Gastrocnemius medialis (tissue), 4 donors: ENCODE results near the gene DNASE2. TPM values are rescaled to one million over a fixed set of nuclear protein-coding genes. Genes with fewer than 3 reads are reported as not detected.
"Not testable (repeated sequence)": the region's sequence is repeated elsewhere in the genome, so short reads cannot be mapped to it uniquely, and the experiment has no call there.

ENCODE experiments used
- ATAC-seq, 2 donors: fragments of 150-250 bp; one replicate each; pipeline ENCODE4 v1.9.1; 2016
- DNase-seq, 2 donors: peaks; one replicate each; pipeline ENCODE4 v3.0.0-alpha.2; 2019
- H3K27ac ChIP-seq, 4 donors: fragments of 200-600 bp; sonication (generic); 1 replicate in 1 of 4; 2 replicates in 3 of 4; pipeline ENCODE4 v1.5.1; 2016 to 2018; ENCODE audit warnings: mild to moderate bottlenecking in 2 of 4, moderate library complexity in 1 of 4
- H3K27me3 ChIP-seq, 3 donors: fragments of 200-600 bp; sonication (generic) in 2 of 3; 1 replicate in 1 of 3; 2 replicates in 2 of 3; pipeline versions ENCODE4 v1.5.1 to v1.6.0; 2016 to 2019; ENCODE audit warnings: mild to moderate bottlenecking in 1 of 3, moderate library complexity in 1 of 3
- H3K36me3 ChIP-seq, 2 donors: fragments of 200-600 bp; sonication (generic) in 1 of 2; one replicate each; pipeline ENCODE4 v1.5.1; 2017 to 2018
- H3K4me1 ChIP-seq, 2 donors: fragments of 200-600 bp; sonication (generic) in 1 of 2; one replicate each; pipeline ENCODE4 v1.5.1; 2016 to 2017; ENCODE audit warnings: mild to moderate bottlenecking in 2 of 2
- H3K4me3 ChIP-seq, 4 donors: fragments of 200-600 bp; sonication (generic) in 3 of 4; 1 replicate in 1 of 4; 2 replicates in 3 of 4; pipeline ENCODE4 v1.5.1; 2016 to 2019; ENCODE audit warnings: mild to moderate bottlenecking in 2 of 4
- H3K9me3 ChIP-seq, 3 donors: fragments of 200-600 bp; sonication (generic) in 2 of 3; 1 replicate in 1 of 3; 2 replicates in 2 of 3; pipeline ENCODE4 v1.5.1; 2016 to 2019
- POLR2A ChIP-seq, 2 donors: fragments of 450-650 bp; IDR thresholded peaks; one replicate each; pipeline ENCODE4 v1.6.1; 2017; ENCODE audit warnings: antibody characterized with exemption in 2 of 2, mild to moderate bottlenecking in 2 of 2, moderate library complexity in 2 of 2
- in situ Hi-C, 4 donors: fragments of 200-750 bp; cut with MboI; loops; one replicate each; pipeline versions ENCODE4 v1.15.0 to v1.8.0; 2017; ENCODE audit warnings: low sequenced_read_pairs in 4 of 4
- intact Hi-C: fragments of 100-400 bp; cut with DNase I; formaldehyde crosslinking; loops from one replicate; pipeline ENCODE4 v1.15.1; 2023; ENCODE audit warnings: low total_unique reads
- total RNA-seq, 4 donors: library from RNA; depleted of rRNA; stranded (reverse); fragments of >200 nt; gene quantifications; one replicate each; pipeline versions ENCODE4 v1.1.0 to v1.2.3, GENCODE V29; 2016
- TF ChIP-seq, protein P1 (sequence below), 5 experiments: fragments of 450-650 bp in 3 of 5; fragments of 200-600 bp in 2 of 5; sonication (generic) in 2 of 5; IDR thresholded peaks in 4 of 5; conservative IDR thresholded peaks in 1 of 5; 1 replicate in 4 of 5; 2 replicates in 1 of 5; pipeline ENCODE4 v1.5.1; 2016 to 2019; ENCODE audit warnings: antibody characterized with exemption in 5 of 5, mild to moderate bottlenecking in 3 of 5, moderate library complexity in 3 of 5

Gene DNASE2
- total RNA-seq, 4 donors from 2014 or later, result 11.9 to 44.3 (median 15.4) TPM

DNA sequence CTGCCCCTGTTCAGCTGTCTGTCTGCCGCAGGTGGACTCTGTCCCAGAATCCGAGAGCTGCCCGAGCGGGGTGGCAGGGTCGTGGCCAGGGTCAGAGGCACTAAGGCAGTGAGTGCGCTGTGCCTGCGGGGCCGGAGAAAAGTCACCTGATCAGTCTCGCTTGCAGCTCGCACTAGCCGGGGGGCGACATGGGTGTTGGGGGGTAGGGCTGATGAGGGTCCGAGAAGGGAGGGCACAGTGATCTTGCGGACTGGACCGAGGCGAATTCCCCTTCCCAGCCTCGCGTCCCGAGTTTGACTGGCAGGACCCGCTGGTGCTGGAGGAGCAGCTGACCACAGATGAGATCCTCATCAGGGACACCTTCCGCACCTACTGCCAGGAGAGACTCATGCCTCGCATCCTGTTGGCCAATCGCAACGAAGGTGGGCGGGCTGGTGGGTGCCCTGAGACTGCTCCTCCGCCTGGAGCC, 10.3 kb upstream of the DNASE2 start:
- ATAC-seq (no peak), DNase-seq (peak in 1 of 2 donors; percentile 50)
- TF ChIP-seq, protein P1, sequence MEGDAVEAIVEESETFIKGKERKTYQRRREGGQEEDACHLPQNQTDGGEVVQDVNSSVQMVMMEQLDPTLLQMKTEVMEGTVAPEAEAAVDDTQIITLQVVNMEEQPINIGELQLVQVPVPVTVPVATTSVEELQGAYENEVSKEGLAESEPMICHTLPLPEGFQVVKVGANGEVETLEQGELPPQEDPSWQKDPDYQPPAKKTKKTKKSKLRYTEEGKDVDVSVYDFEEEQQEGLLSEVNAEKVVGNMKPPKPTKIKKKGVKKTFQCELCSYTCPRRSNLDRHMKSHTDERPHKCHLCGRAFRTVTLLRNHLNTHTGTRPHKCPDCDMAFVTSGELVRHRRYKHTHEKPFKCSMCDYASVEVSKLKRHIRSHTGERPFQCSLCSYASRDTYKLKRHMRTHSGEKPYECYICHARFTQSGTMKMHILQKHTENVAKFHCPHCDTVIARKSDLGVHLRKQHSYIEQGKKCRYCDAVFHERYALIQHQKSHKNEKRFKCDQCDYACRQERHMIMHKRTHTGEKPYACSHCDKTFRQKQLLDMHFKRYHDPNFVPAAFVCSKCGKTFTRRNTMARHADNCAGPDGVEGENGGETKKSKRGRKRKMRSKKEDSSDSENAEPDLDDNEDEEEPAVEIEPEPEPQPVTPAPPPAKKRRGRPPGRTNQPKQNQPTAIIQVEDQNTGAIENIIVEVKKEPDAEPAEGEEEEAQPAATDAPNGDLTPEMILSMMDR (IDR thresholded peaks at IDR 0.05 in 4 of 5, conservative IDR thresholded peaks at IDR 0.05 in 1 of 5), result no peak
- TF ChIP-seq POLR2A (IDR thresholded peaks at IDR 0.05), result no peak
- Histone ChIP-seq H3K9me3 (no peaks in the 10 kb centered on the region), H3K36me3 (peaks cover 0 to 37% of the 10 kb centered on the region in 2 donors), H3K4me3 (peak overlapping the region; percentile 79 to 98 (median 84)), H3K4me1 (peaks cover 10 to 15% of the 10 kb centered on the region in 2 donors), H3K27me3 (no peaks in the 10 kb centered on the region), H3K27ac (peak overlapping the region; percentile 83 to 96 (median 88))
- in situ Hi-C loops, result no loop called here
- intact Hi-C loops, result loop anchor here (1.0 kb wide), 1 partner anchor 42 kb away; the partner anchor contains the start of gene FARSA

DNA sequence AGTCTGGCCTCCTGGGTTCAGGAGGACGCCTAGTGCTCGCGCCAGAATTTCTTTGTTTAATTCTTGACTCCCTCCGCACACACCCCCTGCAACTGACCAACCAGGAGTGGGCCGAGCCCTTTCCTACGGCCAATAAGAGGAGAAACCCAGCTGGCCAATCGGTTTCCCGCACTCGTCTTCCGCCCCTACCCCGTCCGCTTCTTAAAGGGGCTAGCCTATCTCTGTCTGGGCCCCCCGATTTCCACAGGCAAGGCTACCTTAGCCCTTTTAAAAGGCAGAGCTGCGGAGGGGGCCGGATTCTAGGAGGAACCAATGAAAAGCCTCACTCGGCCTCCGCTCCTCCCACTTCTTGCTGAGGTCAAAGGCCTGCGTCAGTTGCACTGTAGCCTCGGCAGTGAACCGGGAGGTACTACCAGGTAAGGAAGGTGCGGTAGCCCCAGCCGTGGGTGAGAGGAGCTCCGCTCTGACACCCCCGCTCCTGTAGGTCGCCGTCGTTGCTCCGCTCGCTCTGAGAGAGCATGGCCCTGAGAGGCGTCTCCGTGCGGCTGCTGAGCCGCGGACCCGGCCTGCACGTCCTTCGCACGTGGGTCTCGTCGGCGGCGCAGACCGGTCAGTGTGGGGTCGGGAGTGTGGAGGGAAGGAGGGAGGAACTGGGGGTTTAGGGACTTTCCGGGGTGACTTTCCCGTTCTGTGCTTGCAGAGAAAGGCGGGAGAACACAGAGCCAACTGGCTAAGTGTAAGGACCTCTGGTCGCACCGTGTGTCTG, 9.7 kb upstream of the DNASE2 start, which contains the start of gene GCDH:
TSS of gene GCDH (plus strand) at position 374 of the 766 bp plus-strand sequence. CDS start at position 519, 145 bp downstream.
- Histone ChIP-seq H3K27me3 (peaks cover 0 to 5% (median under 1%) of the 10 kb centered on the region in 3 donors), H3K27ac (peak within 1 kb of the TSS; percentile 83 to 96 (median 88)), H3K4me1 (peaks cover 10 to 18% of the 10 kb centered on the region in 2 donors), H3K4me3 (peak within 1 kb of the TSS; percentile 79 to 98 (median 84)), H3K36me3 (peaks cover 0 to 30% of the 10 kb centered on the region in 2 donors), H3K9me3 (no peaks in the 10 kb centered on the region)
- DNase-seq (peak; percentile 98 to 99), ATAC-seq (peak; percentile 98 to 99)
- in situ Hi-C loops, result no loop called here
- TF ChIP-seq, protein P1 (IDR thresholded peaks at IDR 0.05 in 4 of 5, conservative IDR thresholded peaks at IDR 0.05 in 1 of 5), result peak in 1 of 5 experiments; percentile 34
- peak; percentile 91 to 94 for TF ChIP-seq POLR2A (IDR thresholded peaks at IDR 0.05)
- intact Hi-C loops, result loop anchor here (1.0 kb wide), 2 partner anchors 42 to 260 kb away; partner anchors contain the start of gene FARSA

DNA sequence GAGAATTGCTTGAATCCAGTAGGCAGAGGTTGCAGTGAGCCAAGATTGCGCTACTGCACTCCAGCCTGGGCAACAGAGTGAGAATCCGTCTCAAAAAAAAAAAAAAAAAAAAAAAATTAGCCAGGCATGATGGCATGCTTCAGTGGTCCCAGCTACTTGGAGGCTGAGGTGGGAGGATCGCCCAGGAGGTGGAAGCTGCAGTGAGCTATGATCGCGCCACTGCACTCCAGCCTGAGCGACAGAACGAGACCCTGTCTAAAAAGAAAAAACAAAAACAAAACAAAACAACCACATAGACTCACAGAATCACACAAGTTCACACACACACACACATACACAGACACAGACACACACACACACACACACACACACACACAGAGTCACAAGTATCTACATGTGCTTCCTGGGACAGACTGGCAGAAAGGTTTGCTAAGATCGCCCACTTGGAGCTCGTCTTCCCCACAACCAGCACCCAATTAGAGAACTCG, 9.1 kb upstream of the DNASE2 start:
- H3K4me1 ChIP-seq, result peaks cover 10 to 22% of the 10 kb centered on the region in 2 donors
- in situ Hi-C loops, DNase-seq, ATAC-seq, H3K27me3 ChIP-seq, H3K9me3 ChIP-seq: not testable (repeated sequence)
- H3K4me3 ChIP-seq, result peak overlapping the region; percentile 23 to 87 (median 64)
- H3K36me3 ChIP-seq, result peaks cover 0 to 27% of the 10 kb centered on the region in 2 donors
- intact Hi-C loops, result loop anchor here (1.0 kb wide), 1 partner anchor 261 kb away; no protein-coding TSS in a partner anchor
- peak overlapping the region; percentile 83 to 96 (median 88) for H3K27ac ChIP-seq

DNA sequence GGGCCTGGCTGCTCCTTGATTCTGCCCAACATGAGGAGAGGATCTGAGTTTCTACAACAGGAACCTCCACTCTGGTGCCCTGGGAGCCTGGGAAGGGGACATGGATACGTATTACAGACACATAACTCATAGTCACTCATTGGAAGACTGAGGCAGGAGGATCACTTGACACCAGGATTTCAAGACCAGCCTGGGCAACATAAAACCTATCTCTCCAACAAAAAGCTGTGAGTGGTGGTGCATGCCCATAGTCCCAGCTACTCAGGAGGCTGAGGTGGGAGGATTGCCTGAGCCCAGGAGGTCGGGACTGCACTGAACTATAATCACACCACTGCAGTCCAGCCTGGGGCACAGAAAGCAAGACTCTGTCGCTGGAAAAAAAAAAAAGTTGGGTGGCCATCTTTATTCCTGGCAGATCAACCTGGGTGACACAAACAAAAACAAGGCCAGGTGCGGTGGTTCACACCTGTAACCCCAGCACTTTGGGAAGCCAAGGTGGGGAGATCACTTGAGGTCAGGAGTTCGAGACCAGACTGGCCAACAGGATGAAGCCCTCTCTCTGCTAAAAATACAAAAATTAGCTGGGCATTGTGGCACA, 6.9 kb upstream of the DNASE2 start:
- ATAC-seq, result no peak
- no peak for DNase-seq
- no peak for TF ChIP-seq POLR2A (IDR thresholded peaks at IDR 0.05)
- TF ChIP-seq, protein P1 (IDR thresholded peaks at IDR 0.05 in 4 of 5, conservative IDR thresholded peaks at IDR 0.05 in 1 of 5), result no peak
- intact Hi-C loops, result no loop called here
- H3K36me3 ChIP-seq, result peaks cover 0 to 4% of the 10 kb centered on the region in 2 donors
- peaks cover 10 to 33% of the 10 kb centered on the region in 2 donors for H3K4me1 ChIP-seq
- H3K27me3 ChIP-seq, result peaks cover 8 to 28% (median 15%) of the 10 kb centered on the region in 3 donors
- H3K9me3 ChIP-seq, result no peaks in the 10 kb centered on the region
- in situ Hi-C loops, result loop anchor here in 1 of 4 donors (10.0 kb wide), 1 partner anchor 77 kb away; the partner anchor contains the start of gene DAND5
- no peak overlapping the region for H3K4me3 ChIP-seq
- no peak overlapping the region for H3K27ac ChIP-seq
